HG03378 (cell line): ENCODE data around the gene ART4.

Experiments used
- ATAC-seq: cut with Tn5 transposase; IDR thresholded peaks from one replicate; pipeline ENCODE4 v1.9.1; 2021; ENCODE audit warnings: mild to moderate bottlenecking, moderate library complexity; ENCODE audit not compliant: unreplicated experiment

Gene ART4

GRCh38 chr12:14843425-14843887 lies at the start of gene ART4:
ART4 (minus strand) TSS chr12:14843526; CDS start chr12:14843113, 413 bp downstream.
- ATAC-seq = no peak

GRCh38 chr12:14892726-14893505 lies 49.6 kb upstream of the ART4 start:
- no peak for ATAC-seq

- no peak for ATAC-seq
Observed at GRCh38 chr12:14890701-14891100, 47.4 kb upstream of the ART4 start.

GRCh38 chr12:14886271-14886670 lies 42.9 kb upstream of the ART4 start:
- ATAC-seq = no peak

GRCh38 chr12:14885718-14886221 lies 42.4 kb upstream of the ART4 start, which contains the start of gene MGP:
MGP (minus strand) TSS chr12:14885854; CDS start chr12:14885791, 63 bp downstream.
- ATAC-seq = no peak

- ATAC-seq = peak; percentile 99
Observed at GRCh38 chr12:14884458-14884878, 41.1 kb upstream of the ART4 start.

- ATAC-seq = no peak
Observed at GRCh38 chr12:14883686-14884085, 40.4 kb upstream of the ART4 start.

- ATAC-seq = no peak
Observed at GRCh38 chr12:14880890-14881453, 37.6 kb upstream of the ART4 start.

GRCh38 chr12:14879222-14879933 lies 36.1 kb upstream of the ART4 start:
- no peak for ATAC-seq

GRCh38 chr12:14878488-14878887 lies 35.2 kb upstream of the ART4 start:
- no peak for ATAC-seq

GRCh38 chr12:14876833-14877232 lies 33.5 kb upstream of the ART4 start:
- no peak for ATAC-seq

- no peak for ATAC-seq
Observed at GRCh38 chr12:14874882-14875281, 31.6 kb upstream of the ART4 start.

GRCh38 chr12:14873440-14874185 lies 30.3 kb upstream of the ART4 start:
- ATAC-seq = no peak

- no peak for ATAC-seq
Observed at GRCh38 chr12:14871886-14872285, 28.6 kb upstream of the ART4 start.

- ATAC-seq = no peak
Observed at GRCh38 chr12:14871247-14871646, 27.9 kb upstream of the ART4 start.

GRCh38 chr12:14868916-14869506 lies 25.7 kb upstream of the ART4 start:
- no peak for ATAC-seq

- no peak for ATAC-seq
Observed at GRCh38 chr12:14860490-14860889, 17.2 kb upstream of the ART4 start.

- no peak for ATAC-seq
Observed at GRCh38 chr12:14858513-14858912, 15.2 kb upstream of the ART4 start.

- ATAC-seq = no peak
Observed at GRCh38 chr12:14854586-14855183, 11.4 kb upstream of the ART4 start.

GRCh38 chr12:14853961-14854360 lies 10.6 kb upstream of the ART4 start:
- no peak for ATAC-seq
